ENCODE results near the gene MOB3A.
A peak's percentile ranks its signal among the peaks of the same experiment; 100 is the strongest.

Gene MOB3A

DNA sequence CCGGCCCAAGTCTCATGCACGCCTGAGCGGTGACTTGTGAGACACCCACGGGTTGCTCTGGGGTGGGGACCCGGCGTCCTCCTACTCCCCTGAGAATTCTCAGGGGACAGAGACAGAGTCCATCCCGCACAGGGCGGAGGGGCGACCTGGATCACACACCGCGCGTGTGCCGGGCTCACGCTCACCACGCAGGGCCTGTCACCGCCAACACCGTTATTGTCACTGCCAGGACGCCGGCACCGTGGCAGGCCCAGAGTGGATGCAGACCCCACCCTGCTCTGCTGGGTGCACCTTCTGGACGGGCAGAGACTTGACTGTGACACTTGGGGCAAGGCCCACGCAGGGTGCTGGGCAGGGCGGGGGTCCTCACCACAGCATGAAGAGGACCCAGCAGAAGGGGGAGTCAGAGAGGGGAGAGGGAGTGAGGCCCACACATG, 16.2 kb downstream of the MOB3A start:
- DNase-seq, result no peak

DNA sequence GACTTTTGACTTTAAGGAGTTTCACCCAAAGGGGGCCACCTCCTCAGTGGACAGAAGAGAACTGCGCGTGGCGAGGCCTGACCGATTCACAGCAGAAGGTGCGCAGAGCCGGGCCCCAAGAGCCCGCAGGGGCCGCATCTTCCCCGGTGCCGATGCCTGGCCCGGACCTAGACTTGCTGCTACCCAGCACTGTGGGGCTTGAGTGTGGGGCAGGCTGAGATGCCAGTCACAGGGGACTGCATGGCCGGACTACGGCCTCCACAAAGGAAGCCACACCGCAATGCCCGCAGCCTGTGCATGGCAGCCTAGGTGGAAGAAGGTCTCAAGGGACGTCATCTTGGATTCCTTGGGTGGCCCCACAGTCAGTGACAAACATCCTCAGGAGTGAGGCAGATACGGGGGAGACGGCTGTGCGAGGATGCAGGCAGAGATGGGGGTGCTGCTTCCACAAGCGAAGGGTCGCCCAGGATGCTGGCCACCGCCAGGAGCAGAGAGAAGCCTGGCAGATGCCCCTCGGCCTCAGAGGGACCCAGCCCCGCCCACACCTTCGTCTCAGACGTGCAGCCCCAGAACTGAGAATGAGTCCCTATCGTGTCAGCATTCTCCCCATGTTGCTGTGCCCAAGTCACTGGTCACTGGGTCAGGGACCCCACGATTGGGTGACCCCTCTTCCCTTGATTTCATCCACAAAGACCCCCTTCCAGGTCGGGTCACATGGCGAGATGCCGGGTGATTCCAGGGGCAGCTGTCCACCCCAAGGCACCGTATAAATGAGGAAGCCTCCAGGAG, 16.9 kb downstream of the MOB3A start:
- DNase-seq, result no peak

DNA sequence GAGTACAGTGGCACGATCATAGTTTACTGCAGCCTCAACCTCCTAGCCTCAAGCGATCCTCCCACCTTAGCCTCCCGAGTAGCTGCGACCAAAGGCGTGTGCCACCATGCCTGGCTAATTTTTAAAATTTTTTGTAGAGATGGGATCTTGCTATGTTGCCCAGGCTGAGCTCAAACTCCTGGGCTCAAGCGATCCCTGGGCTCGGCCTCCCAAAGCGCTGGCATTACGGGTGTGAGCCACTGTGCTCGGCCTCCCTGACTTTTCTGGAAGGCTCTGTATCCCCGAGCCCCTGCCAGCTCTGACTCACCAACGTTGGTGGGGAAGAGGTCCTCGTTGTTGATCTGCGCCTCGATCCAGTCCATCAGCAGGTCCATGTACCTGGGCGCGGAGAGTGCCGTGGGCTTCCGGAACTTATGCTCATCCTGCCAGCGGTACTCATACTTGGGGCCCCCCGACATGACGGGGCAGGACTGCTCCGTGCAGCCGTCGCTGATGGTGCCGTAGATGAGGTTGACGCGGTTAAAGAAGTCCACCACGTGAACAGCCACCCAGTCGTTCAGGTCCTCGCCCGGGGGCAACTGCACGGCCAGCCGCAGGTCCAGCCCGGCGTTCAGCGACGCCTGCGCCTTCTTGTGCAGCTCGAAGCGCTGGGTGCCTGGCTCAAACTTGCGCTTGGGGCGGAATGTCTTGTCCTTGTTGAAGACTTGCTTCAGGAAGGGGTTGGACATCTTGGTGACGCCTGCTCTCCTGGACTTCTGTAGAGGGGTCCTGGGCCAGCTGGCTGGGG, 18.1 kb downstream of the MOB3A start:
- DNase-seq, result no peak

DNA sequence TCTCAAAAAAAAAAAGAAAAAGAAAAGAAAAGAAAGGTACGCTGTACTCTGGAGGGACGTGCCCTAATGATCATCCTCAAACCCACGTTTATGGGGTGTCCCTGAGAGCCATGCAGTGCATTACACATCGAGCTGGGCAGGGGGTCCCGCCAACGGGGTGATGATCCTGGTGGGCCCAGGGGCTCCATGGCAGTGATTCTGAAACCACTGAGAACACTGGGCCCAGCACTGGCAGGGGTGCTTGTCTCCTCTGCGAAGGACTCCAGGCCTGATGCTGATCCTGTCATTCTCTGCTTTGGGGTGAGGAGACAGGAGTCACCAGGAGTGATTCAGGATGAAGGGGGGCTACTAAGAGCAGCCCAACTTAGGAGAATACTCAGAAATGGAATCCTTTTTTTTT, 18.7 kb downstream of the MOB3A start:
- no peak for DNase-seq

DNA sequence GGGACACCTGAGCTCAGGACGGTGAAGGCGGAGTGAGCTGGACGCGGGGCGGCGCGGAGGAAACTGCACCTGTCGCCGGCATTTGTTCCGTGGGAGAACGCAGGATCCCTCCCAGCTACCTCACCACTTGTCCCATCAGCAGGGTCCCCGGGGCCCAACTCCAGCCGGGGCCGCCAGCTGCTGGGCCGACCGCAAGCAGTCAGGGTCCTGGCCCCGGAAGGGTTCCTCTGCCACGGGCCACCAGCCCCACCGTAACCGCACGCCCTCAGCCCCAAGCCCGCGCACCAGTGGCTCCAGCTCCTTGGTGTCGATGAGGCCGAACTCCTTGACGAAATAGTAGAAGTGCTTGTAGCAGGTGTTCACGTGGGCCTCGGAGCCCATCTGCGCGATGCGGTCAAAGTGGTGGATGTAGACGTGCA, 19.6 kb downstream of the MOB3A start:
- DNase-seq, result no peak

DNA sequence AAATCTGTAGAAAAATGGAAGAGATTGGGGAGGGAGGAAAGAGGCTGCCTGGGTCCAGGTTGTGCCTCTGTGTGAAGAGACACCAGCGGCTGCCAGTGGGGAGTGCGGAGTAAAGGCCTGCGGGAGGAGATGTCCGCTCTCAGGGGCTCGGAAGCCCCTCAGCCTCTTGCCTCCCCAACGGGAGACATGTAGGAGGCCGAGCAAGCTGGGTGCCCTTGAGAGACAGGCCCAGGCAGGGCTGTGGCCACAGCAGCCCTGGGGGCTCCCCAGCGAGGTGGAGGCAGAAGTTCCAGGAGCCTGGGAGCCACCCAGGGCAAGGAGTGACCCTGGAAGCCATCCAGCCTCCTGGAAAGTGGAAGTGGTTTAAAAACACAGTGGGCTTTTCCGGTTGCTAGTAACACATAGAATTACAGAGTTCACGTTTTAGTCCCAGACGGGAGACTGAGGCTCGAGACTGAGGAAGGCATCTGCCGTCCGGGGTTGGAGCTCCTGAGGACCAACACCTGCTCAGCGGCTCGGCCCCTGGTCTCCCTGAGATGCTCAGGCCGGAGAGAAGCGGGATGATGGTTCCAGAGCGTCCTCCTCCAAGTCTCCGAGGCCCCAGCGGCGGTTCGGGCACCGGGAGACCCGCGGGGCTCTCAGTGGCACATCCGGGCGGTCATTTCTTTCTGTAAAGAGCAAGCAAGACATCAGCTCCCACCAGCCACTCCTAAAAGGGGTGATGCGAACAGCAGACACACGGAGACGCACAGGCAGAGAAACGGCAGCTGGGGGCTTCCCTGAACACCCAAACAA, 23.2 kb downstream of the MOB3A start:
- no peak for DNase-seq

DNA sequence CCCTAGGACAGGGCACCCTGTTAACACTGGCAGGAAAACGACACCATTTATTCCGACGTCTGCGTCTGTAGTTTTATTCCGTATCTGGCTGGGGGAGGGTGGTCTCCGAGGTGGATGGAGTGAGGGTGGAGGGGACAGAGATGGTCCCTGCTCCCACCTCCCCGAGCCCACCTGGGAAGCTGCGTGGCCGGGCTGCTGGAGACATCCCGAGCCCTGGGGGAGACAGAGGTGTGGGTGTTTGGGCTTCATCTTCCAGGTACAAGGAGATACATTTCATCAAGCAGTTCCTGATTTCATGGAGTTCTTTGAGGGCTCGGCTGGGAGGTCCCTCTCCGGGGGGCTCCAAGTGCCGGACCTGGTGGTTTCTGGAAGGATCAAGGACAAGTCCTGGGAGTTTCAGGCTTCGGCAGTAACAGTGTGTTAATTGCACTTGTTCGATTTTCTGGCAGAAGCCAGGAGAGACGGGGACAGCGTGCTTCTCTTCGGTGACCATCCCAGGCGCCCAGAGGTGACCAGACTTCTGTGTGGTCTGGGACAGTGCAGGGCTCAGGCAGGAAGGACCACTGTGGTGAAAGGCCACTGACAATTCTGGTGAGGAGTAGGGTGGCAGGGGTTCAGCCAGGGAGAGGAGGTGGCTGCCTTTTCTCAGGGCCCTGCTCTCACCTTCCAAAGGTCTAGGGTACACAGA, 25.0 kb downstream of the MOB3A start:
- no peak for DNase-seq

DNA sequence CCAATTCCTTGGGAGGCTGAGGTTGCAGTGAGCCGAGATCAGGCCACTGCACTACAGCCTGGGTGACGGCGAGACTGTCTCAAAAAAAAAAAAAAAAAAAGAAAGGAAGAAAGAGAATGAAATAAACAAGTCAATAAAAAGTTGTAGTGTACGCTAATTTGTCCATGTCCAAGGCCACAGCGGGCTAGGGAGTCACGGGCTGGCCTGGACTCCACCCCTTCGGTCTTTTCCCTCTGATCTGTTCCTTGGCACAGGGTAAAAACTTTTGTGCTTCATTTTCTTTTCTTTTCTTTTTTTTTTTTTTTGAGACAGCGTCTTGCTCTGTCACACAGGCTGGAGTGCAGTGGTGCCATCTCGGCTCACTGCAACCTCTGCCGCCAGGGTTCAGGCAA, 25.7 kb downstream of the MOB3A start:
- DNase-seq, result no peak

DNA sequence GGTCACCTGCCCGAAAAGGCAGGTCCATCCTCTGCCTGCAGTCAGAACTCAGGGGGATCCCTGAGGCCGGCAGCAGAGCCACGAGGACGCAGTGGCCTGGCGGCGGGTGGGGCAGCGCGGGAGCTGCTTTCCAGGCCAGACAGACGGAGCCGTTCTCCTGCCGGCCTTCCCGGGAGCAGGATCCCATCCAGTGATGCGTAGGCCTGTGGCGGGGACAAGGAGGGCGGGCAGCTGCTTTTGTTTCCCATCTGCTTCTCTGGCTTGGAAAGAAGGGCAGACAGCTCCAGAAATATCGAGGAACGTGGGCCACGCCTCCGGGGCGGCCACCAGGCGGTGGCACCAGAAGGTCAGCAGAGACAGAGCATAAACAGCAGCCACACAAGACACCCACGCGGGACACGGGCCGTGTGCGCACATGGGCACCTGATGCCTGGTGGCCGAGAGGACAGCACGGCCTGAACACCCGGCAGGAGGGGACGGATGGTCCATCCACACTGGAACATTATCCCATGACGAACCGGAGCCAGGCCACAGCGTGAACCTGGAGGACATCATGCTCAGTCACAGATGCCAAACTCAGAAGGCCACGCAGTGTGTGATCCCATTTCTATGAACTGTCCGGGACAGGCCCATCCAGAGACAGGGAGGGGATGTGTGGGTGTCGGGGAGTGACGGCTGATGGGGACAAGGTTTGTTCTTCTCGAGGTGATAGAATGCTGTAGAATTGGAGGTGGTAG, 31.2 kb downstream of the MOB3A start:
- no peak for DNase-seq

DNA sequence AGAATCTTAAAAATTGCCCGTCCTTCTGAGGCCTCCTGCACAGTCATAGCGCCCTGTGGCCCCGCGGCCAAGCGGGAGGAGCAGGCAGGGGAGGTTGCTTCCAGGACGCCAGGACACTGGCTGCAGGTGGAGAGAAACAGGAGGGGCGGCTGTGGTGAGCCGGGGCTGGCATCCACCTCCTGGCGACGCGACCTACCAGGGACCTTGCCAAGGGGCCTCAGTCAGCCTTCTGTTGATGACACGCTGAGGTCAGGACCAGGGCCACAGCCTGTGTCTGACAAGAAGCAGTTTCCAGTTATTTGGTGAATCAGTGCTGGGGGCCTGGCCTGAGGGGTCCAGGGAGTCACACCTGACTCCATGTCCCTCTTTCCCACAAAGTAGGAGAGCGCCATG, 31.7 kb downstream of the MOB3A start:
- DNase-seq, result no peak

DNA sequence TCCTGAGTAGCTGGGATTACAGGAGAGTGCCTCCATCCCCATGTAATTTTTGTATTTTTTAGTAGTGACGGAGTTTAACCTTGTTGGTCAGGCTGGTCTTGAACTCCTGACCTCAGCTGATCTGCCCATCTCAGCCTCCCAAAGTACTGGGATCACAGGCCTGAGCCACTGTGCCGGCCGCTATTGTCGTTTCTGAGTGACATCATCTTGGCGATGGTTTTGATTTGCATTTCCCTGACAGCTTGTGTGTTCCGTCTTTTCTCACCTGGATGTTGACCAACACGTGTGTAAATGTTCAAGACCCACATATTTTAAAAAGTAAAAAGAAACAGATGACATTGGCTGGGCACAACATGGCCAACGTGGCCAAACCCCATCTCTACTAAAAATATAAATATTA, 32.3 kb downstream of the MOB3A start:
- no peak for DNase-seq

DNA sequence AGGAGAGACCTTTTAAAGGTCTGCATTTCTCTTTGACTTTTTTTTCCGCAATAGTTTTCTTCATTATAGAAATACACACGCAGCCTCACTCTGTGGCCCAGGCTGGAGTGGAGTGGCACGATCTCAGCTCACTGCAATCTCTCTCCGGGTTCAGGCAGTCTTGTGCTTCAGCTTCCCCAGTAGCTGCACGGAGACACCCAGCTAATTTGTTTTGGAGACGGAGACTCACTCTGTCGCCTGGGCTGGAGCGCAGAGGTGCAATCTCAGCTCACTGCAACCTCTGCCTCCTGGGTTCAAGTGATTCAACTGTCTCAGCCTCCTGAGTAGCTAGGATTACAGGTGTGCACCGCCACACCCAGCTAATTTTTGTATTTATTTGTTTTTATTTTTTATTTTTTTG, 33.4 kb downstream of the MOB3A start:
- no peak for DNase-seq

DNA sequence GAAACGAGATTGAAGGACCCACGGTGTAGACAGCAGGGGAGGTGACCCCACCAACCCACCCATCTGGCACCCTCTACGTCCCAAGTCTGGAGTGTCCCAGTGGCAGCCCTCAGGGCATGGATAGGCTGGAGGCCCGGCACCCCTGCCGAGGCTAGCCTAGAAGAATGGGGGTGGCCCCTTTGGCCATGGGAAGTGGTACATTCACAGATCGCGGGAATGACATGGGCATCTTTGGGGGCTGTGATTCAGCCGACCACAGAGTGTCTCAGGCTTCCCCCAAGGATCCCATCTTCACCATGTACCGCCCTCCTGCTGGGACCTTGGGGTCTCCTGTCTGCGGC, 33.8 kb downstream of the MOB3A start:
- DNase-seq, result no peak

DNA sequence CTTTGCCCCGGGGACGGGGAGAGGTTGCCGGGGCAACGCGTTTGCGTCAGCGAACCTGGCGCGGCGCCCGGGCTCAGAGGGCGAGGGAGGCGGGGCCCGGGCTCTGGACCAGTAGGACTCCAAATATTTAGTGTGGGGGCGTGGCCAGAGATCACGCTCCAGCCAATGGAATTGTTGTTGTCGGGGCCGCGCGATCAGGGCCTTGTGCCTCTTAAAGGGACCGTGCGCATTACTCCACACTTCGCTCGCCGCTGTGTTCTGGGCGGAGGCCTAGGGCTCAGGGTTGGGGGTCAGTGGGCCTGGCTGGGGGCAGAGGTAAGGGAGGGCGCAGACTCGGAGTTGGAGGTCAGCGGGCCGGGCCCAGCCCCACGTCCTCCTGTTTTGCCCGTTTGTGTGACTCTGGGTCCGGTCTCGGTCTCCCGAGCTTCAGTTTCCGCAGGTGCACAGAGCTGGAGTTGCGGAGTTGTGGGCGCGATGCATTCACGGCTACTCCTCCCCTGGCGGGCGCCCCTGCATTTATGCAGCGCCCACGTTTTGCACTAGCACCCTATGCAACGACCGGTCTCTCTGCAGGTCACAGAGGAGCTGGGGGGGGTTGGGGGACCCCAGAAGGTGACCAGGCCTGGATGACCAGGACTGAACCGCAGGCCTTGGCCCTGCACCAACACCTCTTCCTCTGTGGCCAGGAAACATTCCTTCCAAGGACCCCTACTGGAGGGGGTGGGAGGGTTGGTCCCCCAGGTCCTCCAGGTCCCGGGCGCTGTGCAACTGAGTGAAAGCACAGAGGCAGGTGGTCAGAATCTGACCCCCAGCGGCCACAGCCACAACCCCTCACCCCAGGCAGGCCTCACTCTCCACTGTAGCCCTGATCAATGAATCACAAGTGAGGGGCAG, 34.4 kb downstream of the MOB3A start:
- peak; percentile 97 to 99 for DNase-seq

DNA sequence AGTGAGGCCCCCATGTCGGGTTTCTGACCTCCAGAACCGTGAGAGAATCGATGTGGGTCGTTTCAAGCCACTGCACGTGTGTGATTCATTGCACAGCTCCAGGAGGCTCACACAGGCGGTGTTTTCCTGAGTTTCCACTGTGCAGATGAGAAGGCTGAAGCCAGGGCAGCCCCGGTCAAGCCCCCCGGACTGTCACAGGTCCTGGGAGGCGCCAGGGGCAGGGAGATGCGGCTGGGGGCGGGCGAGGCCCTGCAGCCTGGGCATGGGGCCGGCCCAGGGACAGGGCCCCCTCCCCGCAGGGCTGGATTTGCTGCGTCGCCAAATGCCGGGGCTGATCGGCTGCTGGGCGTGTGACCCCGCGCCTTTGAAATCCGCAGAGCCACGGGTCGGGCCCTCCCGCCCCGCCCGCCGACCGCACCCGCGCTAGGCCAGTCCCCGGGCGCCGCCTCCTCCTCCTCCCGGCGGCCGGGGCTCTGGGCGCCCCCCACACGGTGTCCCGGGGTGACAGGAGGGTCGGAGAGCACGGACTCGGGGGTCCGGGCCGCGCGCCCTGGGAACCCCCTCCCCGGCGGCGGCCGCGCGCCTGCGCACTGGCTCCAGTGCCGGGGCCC, 35.1 kb downstream of the MOB3A start:
- peak; percentile 47 to 87 for DNase-seq

DNA sequence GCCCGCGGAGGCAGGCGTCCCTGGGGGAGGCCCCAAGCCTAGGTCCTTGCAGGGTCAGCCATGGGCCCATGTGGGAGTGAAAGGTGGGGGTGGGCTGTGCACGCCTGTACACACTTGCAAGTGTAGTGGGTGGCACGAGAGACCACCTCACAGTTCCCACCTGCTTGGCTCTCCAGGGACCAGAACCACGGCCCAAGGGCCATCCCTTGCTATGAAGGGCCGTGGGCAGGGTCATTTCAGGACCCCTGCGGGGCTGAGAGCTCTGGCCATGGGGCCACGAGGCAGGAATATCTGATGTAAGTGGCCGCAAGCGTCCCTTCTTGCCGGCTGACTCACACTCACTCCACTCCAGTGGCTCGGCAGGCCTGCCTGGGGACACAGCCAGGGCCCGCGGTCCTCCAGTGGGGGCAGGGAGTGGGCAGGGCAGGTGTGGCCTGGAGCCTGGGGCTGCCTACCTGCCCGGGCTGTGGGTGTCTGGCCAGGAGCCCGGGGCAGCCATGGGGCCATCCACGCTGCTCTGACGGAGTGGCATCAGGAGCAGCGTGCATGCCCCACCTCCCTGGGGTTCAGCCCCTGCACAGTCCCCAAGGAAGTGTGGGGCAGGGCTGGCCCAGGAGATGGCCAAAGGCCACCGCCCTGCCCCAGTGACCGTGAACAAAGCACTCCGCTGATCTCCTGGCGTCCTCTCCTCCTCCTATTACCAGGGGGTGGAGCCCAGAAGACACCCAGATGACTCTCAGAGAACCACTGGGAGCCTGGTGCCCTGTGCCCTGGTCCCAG, 36.5 kb downstream of the MOB3A start:
- DNase-seq, result no peak

DNA sequence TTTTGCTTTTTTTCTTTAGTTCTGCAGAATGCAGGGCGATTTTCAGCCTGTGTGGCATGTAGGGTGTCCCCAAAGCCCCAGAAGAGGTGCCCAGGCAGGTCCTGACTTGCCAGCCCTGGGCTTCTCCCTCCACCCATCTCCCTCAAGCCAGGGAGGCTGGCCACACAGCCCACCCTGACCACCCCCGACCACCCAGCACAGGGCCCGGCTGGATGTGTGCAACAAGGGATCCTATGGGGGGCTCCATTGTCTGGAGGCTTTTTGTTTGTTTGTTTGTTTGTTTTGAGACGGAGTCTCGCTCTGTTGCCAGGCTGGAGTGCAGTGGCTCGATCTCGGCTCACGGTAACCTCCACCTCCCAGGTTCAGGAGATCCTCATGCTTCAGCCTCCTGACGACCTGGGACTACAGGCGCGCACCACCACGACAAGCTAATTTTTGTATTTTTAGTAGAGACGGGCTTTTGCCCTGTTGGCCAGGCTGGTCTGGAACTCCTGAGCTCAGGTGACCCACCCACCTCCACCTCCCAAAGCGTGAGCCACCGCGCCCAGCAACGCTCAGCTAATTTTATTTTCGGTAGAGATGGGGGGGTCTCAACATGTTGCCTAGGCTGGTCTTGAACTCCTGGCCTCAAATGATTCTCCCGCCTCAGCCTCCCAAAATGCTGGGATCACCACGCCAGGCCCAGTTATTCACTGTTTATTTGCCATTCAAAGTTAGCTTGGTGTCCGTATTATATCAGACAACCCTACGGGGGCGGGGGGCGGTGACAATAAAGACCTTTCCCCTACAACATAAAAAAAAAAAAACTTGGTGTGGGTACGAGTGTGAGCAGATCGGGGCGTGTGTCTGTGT, 37.3 kb downstream of the MOB3A start:
- no peak for DNase-seq

DNA sequence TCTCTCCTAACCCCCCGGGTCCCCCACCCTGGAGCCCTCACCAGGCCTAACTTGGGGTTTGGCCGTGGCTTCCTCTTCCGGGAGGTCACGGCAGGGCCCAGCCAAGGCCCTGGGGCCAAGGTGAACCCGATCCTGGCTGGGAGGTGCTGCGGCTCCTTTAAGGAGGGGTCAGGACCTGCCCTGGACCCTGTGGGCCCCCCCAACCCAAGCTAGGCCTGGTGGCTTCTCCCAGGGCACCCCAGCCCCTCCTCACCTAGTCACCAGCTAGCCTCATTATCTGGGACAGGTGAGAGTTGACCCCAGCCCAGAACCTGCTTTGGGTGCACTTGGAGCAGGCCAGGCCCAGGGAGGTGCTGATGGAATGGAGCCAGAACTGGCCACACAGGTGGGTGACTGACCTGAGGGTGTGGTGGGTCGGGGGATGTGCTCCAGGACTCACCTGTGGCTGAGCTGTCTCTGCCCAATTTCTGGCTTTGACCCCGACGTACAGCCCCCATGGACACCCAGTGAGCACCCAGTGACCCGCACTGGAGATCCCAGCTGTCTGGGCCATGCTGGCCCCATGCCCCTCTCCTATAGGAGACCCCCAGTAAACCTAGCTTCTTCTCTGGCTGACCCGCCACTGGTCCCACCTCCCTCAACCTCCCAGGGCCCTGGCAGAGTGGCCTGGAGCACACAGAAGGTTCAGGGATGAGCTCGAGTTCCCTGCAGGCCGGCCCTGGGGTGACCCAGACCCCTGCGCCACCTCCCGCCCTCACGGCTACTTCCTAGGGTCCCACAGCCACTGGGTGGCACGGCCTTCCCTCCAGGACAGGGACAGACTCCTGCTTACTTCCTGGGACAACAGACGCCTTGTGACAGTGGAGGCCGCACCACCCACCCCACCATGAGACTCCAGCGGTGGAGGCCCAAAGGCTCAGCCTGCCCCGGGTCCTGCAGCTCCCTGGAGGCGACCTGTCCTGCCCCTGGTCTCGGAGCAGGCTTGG, 38.3 kb downstream of the MOB3A start:
- no peak for DNase-seq

Measured in inflammatory macrophage treated with lipopolysaccharide for 1 hour (primary cell).